ENCODE measurements around the gene OR2J1.

Gene OR2J1

DNA sequence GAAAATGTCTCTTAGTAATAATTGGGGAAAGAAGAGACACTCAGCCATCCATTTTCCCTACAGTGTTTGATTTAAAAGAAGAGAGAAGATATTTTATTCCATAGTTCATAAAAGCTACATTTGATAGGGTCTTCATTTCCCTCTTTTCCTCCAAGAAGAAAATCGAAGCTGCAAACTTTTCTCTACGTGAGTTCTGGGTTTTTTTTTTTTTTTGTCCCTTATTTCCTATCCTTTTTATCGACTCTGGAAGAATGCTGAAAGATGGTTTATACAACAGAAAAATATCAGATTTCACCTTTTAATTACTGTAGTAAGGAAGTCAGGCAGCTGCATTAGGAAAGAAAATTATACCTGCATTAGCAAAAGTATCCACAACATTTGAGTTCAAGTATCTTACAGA, at the start of gene OR2J1:
Gene OR2J1 (plus strand): TSS at position 301 of the 400 bp plus-strand sequence. CDS start 1,453 bp downstream, outside the sequence.
- H3K27ac ChIP-seq (ENCODE audit: low read length): no peak within 1 kb of the TSS
- H3K4me3 ChIP-seq (ENCODE audit: low read depth in 1 of 2, low read length in 2 of 2): no peak within 1 kb of the TSS
- no peaks in the 10 kb centered on the region for H3K4me1 ChIP-seq (ENCODE audit: control insufficient read depth in 1 of 2, insufficient read depth in 2 of 2, low read length in 2 of 2)
- H3K9me3 ChIP-seq (ENCODE audit: control insufficient read depth in 1 of 2, low read length in 2 of 2): no peaks in the 10 kb centered on the region
- H3K36me3 ChIP-seq (ENCODE audit: control insufficient read depth in 1 of 2, insufficient read depth in 2 of 2, low read length in 2 of 2): no peaks in the 10 kb centered on the region
- no peaks in the 10 kb centered on the region for H3K27me3 ChIP-seq (ENCODE audit: low read depth, low read length)

DNA sequence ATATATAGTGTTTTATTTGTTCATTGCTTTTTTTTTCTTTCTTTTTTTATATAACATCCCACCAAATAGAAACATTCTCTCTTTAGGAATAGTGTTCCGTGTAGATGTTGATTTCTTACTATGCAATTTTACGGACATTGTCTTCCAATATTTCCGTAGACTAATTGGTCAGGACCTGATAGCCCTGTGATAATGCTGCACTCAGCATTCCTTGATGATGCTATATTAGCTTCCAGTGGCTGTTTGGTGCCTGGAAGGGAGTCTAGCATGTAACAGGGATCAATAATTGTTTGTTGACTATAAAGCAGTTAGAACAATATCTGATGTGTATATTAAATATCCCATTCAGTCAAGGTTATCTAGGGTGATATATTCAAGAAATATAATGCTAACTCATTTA, 47.6 kb upstream of the OR2J1 start:
- no peak overlapping the region for H3K4me3 ChIP-seq (ENCODE audit: low read depth in 1 of 2, low read length in 2 of 2)
- H3K9me3 ChIP-seq (ENCODE audit: control insufficient read depth in 1 of 2, low read length in 2 of 2): peaks cover 0 to 12% of the 10 kb centered on the region in 2 donors
- no peaks in the 10 kb centered on the region for H3K27me3 ChIP-seq (ENCODE audit: low read depth, low read length)
- no peaks in the 10 kb centered on the region for H3K4me1 ChIP-seq (ENCODE audit: control insufficient read depth in 1 of 2, insufficient read depth in 2 of 2, low read length in 2 of 2)
- H3K36me3 ChIP-seq (ENCODE audit: control insufficient read depth in 1 of 2, insufficient read depth in 2 of 2, low read length in 2 of 2): no peaks in the 10 kb centered on the region
- H3K27ac ChIP-seq (ENCODE audit: low read length): no peak overlapping the region

- H3K4me1 ChIP-seq (ENCODE audit: control insufficient read depth in 1 of 2, insufficient read depth in 2 of 2, low read length in 2 of 2): no peaks in the 10 kb centered on the region
- no peak overlapping the region for H3K4me3 ChIP-seq (ENCODE audit: low read depth in 1 of 2, low read length in 2 of 2)
- H3K27ac ChIP-seq (ENCODE audit: low read length): no peak overlapping the region
- no peaks in the 10 kb centered on the region for H3K27me3 ChIP-seq (ENCODE audit: low read depth, low read length)
- H3K36me3 ChIP-seq (ENCODE audit: control insufficient read depth in 1 of 2, insufficient read depth in 2 of 2, low read length in 2 of 2): no peaks in the 10 kb centered on the region
- no peaks in the 10 kb centered on the region for H3K9me3 ChIP-seq (ENCODE audit: control insufficient read depth in 1 of 2, low read length in 2 of 2)
Observed at GRCh38 chr6:29071831-29072723, 27.2 kb upstream of the OR2J1 start.

- Histone ChIP-seq H3K27me3 (ENCODE audit: low read depth, low read length) (no peaks in the 10 kb centered on the region), H3K27ac (ENCODE audit: low read length) (no peak overlapping the region), H3K4me3 (ENCODE audit: low read depth in 1 of 2, low read length in 2 of 2) (no peak overlapping the region), H3K36me3 (ENCODE audit: control insufficient read depth in 1 of 2, insufficient read depth in 2 of 2, low read length in 2 of 2) (no peaks in the 10 kb centered on the region), H3K4me1 (ENCODE audit: control insufficient read depth in 1 of 2, insufficient read depth in 2 of 2, low read length in 2 of 2) (no peaks in the 10 kb centered on the region), H3K9me3 (ENCODE audit: control insufficient read depth in 1 of 2, low read length in 2 of 2) (no peaks in the 10 kb centered on the region)
Observed at GRCh38 chr6:29079203-29079602, 20.1 kb upstream of the OR2J1 start.

GRCh38 chr6:29081312-29081711, 18.0 kb upstream of the OR2J1 start:
- no peak overlapping the region for H3K4me3 ChIP-seq (ENCODE audit: low read depth in 1 of 2, low read length in 2 of 2)
- no peaks in the 10 kb centered on the region for H3K9me3 ChIP-seq (ENCODE audit: control insufficient read depth in 1 of 2, low read length in 2 of 2)
- H3K4me1 ChIP-seq (ENCODE audit: control insufficient read depth in 1 of 2, insufficient read depth in 2 of 2, low read length in 2 of 2): no peaks in the 10 kb centered on the region
- no peaks in the 10 kb centered on the region for H3K27me3 ChIP-seq (ENCODE audit: low read depth, low read length)
- no peaks in the 10 kb centered on the region for H3K36me3 ChIP-seq (ENCODE audit: control insufficient read depth in 1 of 2, insufficient read depth in 2 of 2, low read length in 2 of 2)
- H3K27ac ChIP-seq (ENCODE audit: low read length): no peak overlapping the region

DNA sequence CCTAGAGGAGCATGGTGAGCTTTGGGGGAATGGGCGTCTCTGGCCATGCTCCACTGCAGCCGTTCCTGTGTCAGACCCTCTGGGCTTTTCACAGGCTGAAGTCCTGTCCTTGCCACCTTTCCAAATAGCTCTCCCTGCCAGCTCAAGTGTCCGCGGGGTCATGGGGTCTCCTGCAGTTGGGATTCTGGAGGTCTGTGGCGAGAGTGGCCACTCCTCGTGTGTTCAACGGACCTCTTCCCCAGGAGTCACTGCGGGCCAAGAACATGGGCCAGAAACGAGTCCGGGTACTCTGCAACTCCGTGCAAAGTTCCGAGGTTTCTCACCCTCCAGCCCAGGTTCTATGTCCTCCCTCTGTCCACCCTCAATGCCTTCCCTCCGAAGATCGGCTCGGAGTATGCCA, 16.8 kb upstream of the OR2J1 start:
- no peaks in the 10 kb centered on the region for H3K27me3 ChIP-seq (ENCODE audit: low read depth, low read length)
- no peaks in the 10 kb centered on the region for H3K36me3 ChIP-seq (ENCODE audit: control insufficient read depth in 1 of 2, insufficient read depth in 2 of 2, low read length in 2 of 2)
- no peak overlapping the region for H3K27ac ChIP-seq (ENCODE audit: low read length)
- H3K4me3 ChIP-seq (ENCODE audit: low read depth in 1 of 2, low read length in 2 of 2): no peak overlapping the region
- H3K9me3 ChIP-seq (ENCODE audit: control insufficient read depth in 1 of 2, low read length in 2 of 2): no peaks in the 10 kb centered on the region
- H3K4me1 ChIP-seq (ENCODE audit: control insufficient read depth in 1 of 2, insufficient read depth in 2 of 2, low read length in 2 of 2): no peaks in the 10 kb centered on the region

DNA sequence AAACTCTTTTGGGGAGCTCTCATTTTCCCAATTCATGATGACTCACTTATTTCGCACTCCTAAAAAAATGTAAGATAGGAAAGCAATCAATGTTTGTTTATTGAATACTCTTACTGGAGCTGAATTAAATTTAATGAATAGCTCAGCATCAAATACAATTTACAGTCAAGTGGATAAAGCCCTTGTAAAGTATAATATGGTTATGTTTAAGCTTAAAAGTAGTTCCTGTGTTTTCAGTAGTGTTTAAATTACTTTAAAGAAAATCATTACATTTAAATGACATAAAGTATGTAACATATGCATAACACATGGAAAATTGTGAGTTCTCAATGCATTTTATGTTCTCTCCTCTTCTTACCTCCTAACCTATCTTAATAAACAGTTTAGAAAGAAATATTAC, 12.1 kb upstream of the OR2J1 start, which contains the start of gene OR2B3:
Gene OR2B3 (minus strand): TSS at position 101 of the 400 bp plus-strand sequence. CDS start 65 bp downstream, at position 36.
- H3K9me3 ChIP-seq (ENCODE audit: control insufficient read depth in 1 of 2, low read length in 2 of 2): no peaks in the 10 kb centered on the region
- H3K27ac ChIP-seq (ENCODE audit: low read length): no peak within 1 kb of the TSS
- H3K4me3 ChIP-seq (ENCODE audit: low read depth in 1 of 2, low read length in 2 of 2): no peak within 1 kb of the TSS
- no peaks in the 10 kb centered on the region for H3K4me1 ChIP-seq (ENCODE audit: control insufficient read depth in 1 of 2, insufficient read depth in 2 of 2, low read length in 2 of 2)
- no peaks in the 10 kb centered on the region for H3K27me3 ChIP-seq (ENCODE audit: low read depth, low read length)
- no peaks in the 10 kb centered on the region for H3K36me3 ChIP-seq (ENCODE audit: control insufficient read depth in 1 of 2, insufficient read depth in 2 of 2, low read length in 2 of 2)

- no peaks in the 10 kb centered on the region for H3K4me1 ChIP-seq (ENCODE audit: control insufficient read depth in 1 of 2, insufficient read depth in 2 of 2, low read length in 2 of 2)
- H3K4me3 ChIP-seq (ENCODE audit: low read depth in 1 of 2, low read length in 2 of 2): no peak overlapping the region
- H3K27me3 ChIP-seq (ENCODE audit: low read depth, low read length): no peaks in the 10 kb centered on the region
- H3K27ac ChIP-seq (ENCODE audit: low read length): no peak overlapping the region
- H3K9me3 ChIP-seq (ENCODE audit: control insufficient read depth in 1 of 2, low read length in 2 of 2): no peaks in the 10 kb centered on the region
- no peaks in the 10 kb centered on the region for H3K36me3 ChIP-seq (ENCODE audit: control insufficient read depth in 1 of 2, insufficient read depth in 2 of 2, low read length in 2 of 2)
Observed at GRCh38 chr6:29092957-29093356, 6.3 kb upstream of the OR2J1 start.

- Histone ChIP-seq H3K4me3 (ENCODE audit: low read depth in 1 of 2, low read length in 2 of 2) (no peak overlapping the region), H3K36me3 (ENCODE audit: control insufficient read depth in 1 of 2, insufficient read depth in 2 of 2, low read length in 2 of 2) (no peaks in the 10 kb centered on the region), H3K27me3 (ENCODE audit: low read depth, low read length) (no peaks in the 10 kb centered on the region), H3K4me1 (ENCODE audit: control insufficient read depth in 1 of 2, insufficient read depth in 2 of 2, low read length in 2 of 2) (no peaks in the 10 kb centered on the region), H3K27ac (ENCODE audit: low read length) (no peak overlapping the region), H3K9me3 (ENCODE audit: control insufficient read depth in 1 of 2, low read length in 2 of 2) (no peaks in the 10 kb centered on the region)
Observed at GRCh38 chr6:29097803-29098202, 1.5 kb upstream of the OR2J1 start.

GRCh38 chr6:29107758-29108157, 8.5 kb downstream of the OR2J1 start, which contains the start of gene OR2J3:
Gene OR2J3 (plus strand): TSS chr6:29108058. CDS start chr6:29111891, 3,833 bp downstream.
- no peaks in the 10 kb centered on the region for H3K4me1 ChIP-seq (ENCODE audit: control insufficient read depth in 1 of 2, insufficient read depth in 2 of 2, low read length in 2 of 2)
- H3K27me3 ChIP-seq (ENCODE audit: low read depth, low read length): no peaks in the 10 kb centered on the region
- no peak within 1 kb of the TSS for H3K4me3 ChIP-seq (ENCODE audit: low read depth in 1 of 2, low read length in 2 of 2)
- no peaks in the 10 kb centered on the region for H3K36me3 ChIP-seq (ENCODE audit: control insufficient read depth in 1 of 2, insufficient read depth in 2 of 2, low read length in 2 of 2)
- H3K27ac ChIP-seq (ENCODE audit: low read length): no peak within 1 kb of the TSS
- no peaks in the 10 kb centered on the region for H3K9me3 ChIP-seq (ENCODE audit: control insufficient read depth in 1 of 2, low read length in 2 of 2)

GRCh38 chr6:29112135-29112534, 12.8 kb downstream of the OR2J1 start:
- Histone ChIP-seq H3K4me1 (ENCODE audit: control insufficient read depth in 1 of 2, insufficient read depth in 2 of 2, low read length in 2 of 2) (no peaks in the 10 kb centered on the region), H3K27ac (ENCODE audit: low read length) (no peak overlapping the region)

More at GRCh38 chr6:29112135-29112534, 12.8 kb downstream of the OR2J1 start:
- Histone ChIP-seq H3K9me3 (ENCODE audit: control insufficient read depth in 1 of 2, low read length in 2 of 2) (no peaks in the 10 kb centered on the region), H3K4me3 (ENCODE audit: low read depth in 1 of 2, low read length in 2 of 2) (no peak overlapping the region), H3K36me3 (ENCODE audit: control insufficient read depth in 1 of 2, insufficient read depth in 2 of 2, low read length in 2 of 2) (no peaks in the 10 kb centered on the region), H3K27me3 (ENCODE audit: low read depth, low read length) (no peaks in the 10 kb centered on the region)

Measured in muscle layer of duodenum (tissue), 2 donors.